H1 (cell line): ENCODE measurements around the gene AMOTL2. TPM values are rescaled to one million over a fixed set of nuclear protein-coding genes. Genes with fewer than 3 reads are reported as not detected.

Experiments used
- CTCF ChIA-PET: fragments of 300-600 bp; sonication (Branson Sonifier 250); formaldehyde crosslinking; loops from one replicate; lab custom pipeline; 2021; ENCODE audit not compliant: partially characterized antibody; lab: Charles Lee
- POLR2A ChIA-PET: fragments of 300-600 bp; sonication (Branson Sonifier 250); formaldehyde crosslinking; loops from one replicate; lab custom pipeline; 2021; ENCODE audit warnings: inconsistent platforms; ENCODE audit not compliant: partially characterized antibody; lab: Charles Lee
- DNase-seq, 2 experiments: peaks; one replicate each; pipeline versions ENCODE4 v3.0.0 to v3.0.0-alpha.2; 2010 to 2022; ENCODE audit warnings: low spot score in 2 of 2, low read depth in 1 of 2, mixed read lengths in 1 of 2
- FAIRE-seq: peaks from 2 replicates; lab custom pipeline; 2011; peaks lifted over from hg19 to GRCh38; lab: Jason Lieb, UNC
- H2AFZ ChIP-seq: 2 replicates; pipeline ENCODE4 v1.8.1; 2012; ENCODE audit warnings: low read length, inconsistent platforms
- H2AK5ac ChIP-seq: 2 replicates; pipeline ENCODE4 v1.6.1; 2013; ENCODE audit warnings: low read depth, low read length
- H2BK120ac ChIP-seq: replicated peaks from 2 replicates; pipeline ENCODE3; 2013; ENCODE audit warnings: low read depth, low read length, inconsistent platforms
- H2BK12ac ChIP-seq: 2 replicates; pipeline ENCODE4 v1.6.1; 2013; ENCODE audit warnings: low read depth, low read length
- H2BK15ac ChIP-seq: 2 replicates; pipeline ENCODE4 v1.6.1; 2013; ENCODE audit warnings: low read length
- H2BK20ac ChIP-seq: 2 replicates; pipeline ENCODE4 v1.6.1; 2013; ENCODE audit warnings: low read length
- H2BK5ac ChIP-seq: 2 replicates; pipeline ENCODE4 v1.6.1; 2013; ENCODE audit warnings: low read depth, low read length
- H3K14ac ChIP-seq: 2 replicates; pipeline ENCODE4 v1.6.1; 2013; ENCODE audit warnings: inconsistent platforms; ENCODE audit not compliant: insufficient read length
- H3K18ac ChIP-seq: 2 replicates; pipeline ENCODE4 v1.6.1; 2013; ENCODE audit warnings: low read length; ENCODE audit errors: extremely low read depth
- H3K23ac ChIP-seq: 2 replicates; pipeline ENCODE4 v1.6.1; 2013; ENCODE audit warnings: inconsistent platforms; ENCODE audit not compliant: insufficient read length
- H3K23me2 ChIP-seq: 2 replicates; pipeline ENCODE4 v1.6.1; 2013; ENCODE audit warnings: low read depth, low read length
- H3K27ac ChIP-seq: 2 replicates; pipeline ENCODE4 v1.6.1; 2011; ENCODE audit warnings: low read depth, low read length, inconsistent platforms
- H3K27me3 ChIP-seq, 4 experiments: replicated peaks in 1 of 4; 1 replicate in 1 of 4; 2 replicates in 3 of 4; pipeline versions ENCODE4 v1.6.1 to v1.8.1; 2011 to 2013; ENCODE audit warnings: low read length in 3 of 4, mild to moderate bottlenecking in 3 of 4, inconsistent platforms in 2 of 4, mixed read lengths in 2 of 4, moderate library complexity in 1 of 4; ENCODE audit not compliant: control insufficient read depth in 3 of 4, insufficient read depth in 3 of 4; ENCODE audit errors: extremely low read depth in 1 of 4
- H3K36me3 ChIP-seq, 4 experiments: 2 replicates each; pipeline versions ENCODE4 v1.6.1 to v1.8.1; 2011 to 2013; ENCODE audit warnings: mild to moderate bottlenecking in 4 of 4, low read length in 3 of 4, moderate library complexity in 2 of 4, control low read depth in 1 of 4, inconsistent platforms in 1 of 4; ENCODE audit not compliant: insufficient read depth in 4 of 4, control insufficient read depth in 2 of 4
- H3K4ac ChIP-seq: replicated peaks from 2 replicates; pipeline ENCODE3; 2013; ENCODE audit warnings: low read length, low read depth, mixed read lengths, inconsistent platforms; ENCODE audit not compliant: insufficient read length
- H3K4me1 ChIP-seq, 4 experiments: replicated peaks in 1 of 4; 1 replicate in 1 of 4; 2 replicates in 3 of 4; pipeline versions ENCODE4 v1.6.1 to v1.8.1; 2011 to 2013; ENCODE audit warnings: low read length in 3 of 4, inconsistent platforms in 2 of 4, mixed read lengths in 1 of 4; ENCODE audit not compliant: insufficient read depth in 4 of 4, control insufficient read depth in 3 of 4
- H3K4me2 ChIP-seq, 2 experiments: 2 replicates each; pipeline versions ENCODE4 v1.6.1 to v1.8.1; 2011 to 2013; ENCODE audit warnings: low read depth in 2 of 2, low read length in 2 of 2, control low read depth in 1 of 2, inconsistent platforms in 1 of 2, mild to moderate bottlenecking in 1 of 2; ENCODE audit not compliant: insufficient read depth in 1 of 2
- H3K4me3 ChIP-seq, 4 experiments: fragments of 200-600, 300-600 bp in 1 of 4; sonication (generic), shearing (Covaris generic), sonication (Bioruptor Twin) in 1 of 4; 2 replicates each; pipeline versions ENCODE4 v1.5.1 to v1.8.1; 2011 to 2016; ENCODE audit warnings: low read length in 4 of 4, low read depth in 3 of 4, control low read depth in 2 of 4, inconsistent platforms in 2 of 4, mild to moderate bottlenecking in 2 of 4, mixed read lengths in 1 of 4, moderate library complexity in 1 of 4; ENCODE audit not compliant: insufficient read depth in 2 of 4; ENCODE audit errors: extremely low read depth in 1 of 4
- H3K56ac ChIP-seq: replicated peaks from 2 replicates; pipeline ENCODE3; 2013; ENCODE audit warnings: low read depth, mild to moderate bottlenecking, mixed read lengths, low read length, inconsistent platforms; ENCODE audit not compliant: insufficient read length
- H3K79me1 ChIP-seq: 2 replicates; pipeline ENCODE4 v1.6.1; 2013; ENCODE audit warnings: low read depth, low read length, control low read depth
- H3K79me2 ChIP-seq, 2 experiments: 2 replicates each; pipeline versions ENCODE4 v1.6.1 to v1.8.1; 2012 to 2013; ENCODE audit warnings: low read length in 2 of 2, mild to moderate bottlenecking in 2 of 2, inconsistent platforms in 1 of 2; ENCODE audit not compliant: insufficient read depth in 2 of 2, control insufficient read depth in 1 of 2
- H3K9ac ChIP-seq, 4 experiments: replicated peaks in 1 of 4; 1 replicate in 1 of 4; 2 replicates in 3 of 4; pipeline versions ENCODE4 v1.6.1 to v1.8.1; 2011 to 2013; ENCODE audit warnings: low read depth in 3 of 4, low read length in 3 of 4, control low read depth in 2 of 4, mild to moderate bottlenecking in 2 of 4, moderate library complexity in 2 of 4, inconsistent platforms in 1 of 4; ENCODE audit errors: extremely low read depth in 1 of 4
- H3K9me3 ChIP-seq, 2 experiments: 2 replicates each; pipeline versions ENCODE4 v1.6.1 to v1.8.1; 2012 to 2013; ENCODE audit warnings: mild to moderate bottlenecking in 2 of 2, moderate library complexity in 2 of 2, control low read depth in 1 of 2, inconsistent platforms in 1 of 2, low read depth in 1 of 2, low read length in 1 of 2, mixed read lengths in 1 of 2; ENCODE audit not compliant: insufficient read depth in 2 of 2
- H4K20me1 ChIP-seq, 2 experiments: replicated peaks in 1 of 2; 2 replicates each; pipeline versions ENCODE3 to v1.8.1; 2011 to 2013; ENCODE audit warnings: inconsistent platforms in 2 of 2, low read length in 2 of 2, mild to moderate bottlenecking in 1 of 2; ENCODE audit not compliant: insufficient read depth in 2 of 2, control insufficient read depth in 1 of 2
- H4K5ac ChIP-seq: 2 replicates; pipeline ENCODE4 v1.6.1; 2013; ENCODE audit warnings: low read length, low read depth, mixed read lengths, inconsistent platforms; ENCODE audit not compliant: insufficient read length
- H4K8ac ChIP-seq: 2 replicates; pipeline ENCODE4 v1.8.0; 2013; ENCODE audit warnings: mild to moderate bottlenecking, moderate library complexity, low read length, inconsistent platforms; ENCODE audit not compliant: insufficient read depth; ENCODE audit errors: extremely low read depth
- H4K91ac ChIP-seq: replicated peaks from 2 replicates; pipeline ENCODE3; 2013; ENCODE audit warnings: low read length, mixed read lengths, inconsistent platforms; ENCODE audit not compliant: insufficient read length
- EZH2 ChIP-seq: fragments of 200-600 bp; sonication (generic); IDR thresholded peaks from 2 replicates; pipeline ENCODE4 v1.7.1; 2012; ENCODE audit warnings: low read depth, mild to moderate bottlenecking, moderate library complexity, low read length, inconsistent platforms; ENCODE audit not compliant: severe bottlenecking
- POLR2AphosphoS5 ChIP-seq: IDR thresholded peaks from 2 replicates; pipeline ENCODE4 v1.6.1; 2011; ENCODE audit warnings: low read depth, low read length
- WGBS, 2 experiments: shearing (Covaris generic) in 1 of 2; methylation state at CpG; one replicate each; pipeline versions ENCODE4 v1.1.6 to v1.1.7; 2013 to 2015; ENCODE audit warnings: low lambda C conversion rate in 2 of 2, mixed read lengths in 2 of 2, inconsistent platforms in 1 of 2, low coverage in 1 of 2, missing lambda C conversion rate in 1 of 2; ENCODE audit not compliant: insufficient replicate concordance in 2 of 2, insufficient coverage in 1 of 2, insufficient read length in 1 of 2; ENCODE audit errors: extremely low coverage in 1 of 2, missing lambda C conversion rate in 1 of 2; 5-methylcytosine and 5-hydroxymethylcytosine counted together
- polyA plus RNA-seq, 7 experiments: library from polyadenylated mRNA; depleted of rRNA in 3 of 7; stranded (reverse) in 5 of 7; unstranded in 2 of 7; fragments of >200 nt in 5 of 7; fragments of 200-250 nt in 2 of 7; gene quantifications; 1 replicate in 5 of 7; 2 replicates in 1 of 7; 4 replicates in 1 of 7; pipeline versions ENCODE4 v1.2.1 to v1.2.3, GENCODE V29; 2011 to 2013; ENCODE audit warnings: missing spikeins in 2 of 7, mixed read lengths in 2 of 7
- total RNA-seq: library from RNA; stranded (reverse); fragmentation: NEBNext Ultra II Directional; extraction: Animal tissue kit (Norgen Biotek cat#: 25700); gene quantifications from 2 replicates; pipeline ENCODE4 v1.2.1, GENCODE V29; 2021

The AMOTL2 gene
- total and polyA plus RNA-seq, 2 of the 8 experiments (the other 6 are each of a cell fraction or from before 2014, with no cell fraction given) = 19.0 to 63.7 TPM

- peaks cover 17 to 32% (median 28%) of the 10 kb centered on the region in 4 experiments for H3K4me1 ChIP-seq
- peaks cover 31 to 73% (median 52%) of the 10 kb centered on the region in 4 experiments for H3K36me3 ChIP-seq
These were observed 5.5 kb downstream of the AMOTL2 start for GRCh38 chr3:134368751-134369105.

More at GRCh38 chr3:134368751-134369105, 5.5 kb downstream of the AMOTL2 start:
- Histone ChIP-seq H3K14ac (no peak overlapping the region), H3K23ac (no peak overlapping the region), H3K18ac (no peak overlapping the region), H2AFZ (no peak overlapping the region), H4K5ac (no peak overlapping the region), H3K4me3 (no peak overlapping the region), H4K8ac (no peak overlapping the region), H2BK5ac (no peak overlapping the region), H2BK15ac (no peak overlapping the region), H3K9ac (no peak overlapping the region), H2BK12ac (no peak overlapping the region), H3K79me2 (peaks cover 0 to 33% of the 10 kb centered on the region in 2 experiments; a peak in 2 of 4 replicates), H2BK20ac (no peak overlapping the region), H3K27me3 (peaks cover 0 to 2% (median under 1%) of the 10 kb centered on the region in 4 experiments; a peak in 3 of 7 replicates), H3K9me3 (no peaks in the 10 kb centered on the region), H3K4me2 (no peak overlapping the region), H2BK120ac (no peak overlapping the region), H3K23me2 (peaks cover 7% of the 10 kb centered on the region), H3K4ac (no peak overlapping the region), H2AK5ac (no peak overlapping the region), H3K56ac (no peak overlapping the region), H4K20me1 (peaks cover 22% of the 10 kb centered on the region in 2 experiments), H3K27ac (no peak overlapping the region), H4K91ac (no peak overlapping the region), H3K79me1 (peaks cover 7% of the 10 kb centered on the region)
- DNase-seq (no peak), FAIRE-seq (no peak)
- ChIA-PET POLR2A (interaction anchor here (0.9 to 45.2 kb wide), 13 partner anchors 3 to 117 kb away, joined by 3 to 1731 read pairs (median 8); partner anchors contain the start of genes AMOTL2, ANAPC13 and CEP63), CTCF (interaction anchor here (7.2 to 14.7 kb wide), 3 partner anchors 7 to 59 kb away, joined by 70 to 144 read pairs (median 144); partner anchors contain the start of gene AMOTL2)
- 97% methylated on average over 4 of the region's 4 CpGs; no CpG with 5 or more reads in 1 of the 2 experiments for WGBS, 2 experiments
- TF ChIP-seq POLR2AphosphoS5 (peak; percentile 27; the same call in 1 of the 2 replicates), EZH2 (no peak)
